Activated T-cell treated with anti-CD3 and anti-CD28 coated beads for 24 hours (primary cell): Measurements from ENCODE around the gene ALDH3A2.
"Not testable (repeated sequence)": the region's sequence is repeated elsewhere in the genome, so short reads cannot be mapped to it uniquely, and the experiment has no call there.

Experiments
- DNase-seq: peaks from one replicate; pipeline ENCODE4 v3.0.0-alpha.2; 2020; ENCODE audit warnings: low read depth

Gene ALDH3A2

GRCh38 chr17:19650826-19651225, 2.3 kb downstream of the ALDH3A2 start:
- no peak for DNase-seq

- DNase-seq, result no peak
Measured at GRCh38 chr17:19651451-19652238, 3.1 kb downstream of the ALDH3A2 start.

DNA sequence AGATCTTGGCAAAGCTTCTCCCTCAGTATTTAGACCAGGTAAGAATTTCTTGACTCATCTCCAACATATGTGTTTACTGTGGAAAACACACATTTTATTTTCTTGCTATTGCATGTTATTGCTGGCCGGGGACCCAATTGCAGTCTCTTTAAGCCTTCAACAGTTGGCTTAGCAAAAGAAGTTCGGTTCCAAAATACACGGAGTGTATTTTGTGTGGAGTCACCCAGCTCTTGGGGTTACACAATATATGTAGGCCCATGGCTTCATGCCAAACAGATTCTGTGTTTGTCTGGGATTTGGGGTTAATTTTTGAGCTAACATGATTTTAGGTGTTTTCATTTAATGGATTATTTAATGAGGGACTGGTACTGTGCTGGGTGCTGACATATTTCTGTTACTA, 4.0 kb downstream of the ALDH3A2 start:
- no peak for DNase-seq

GRCh38 chr17:19654342-19654886, 5.9 kb downstream of the ALDH3A2 start:
- DNase-seq, result no peak

DNA sequence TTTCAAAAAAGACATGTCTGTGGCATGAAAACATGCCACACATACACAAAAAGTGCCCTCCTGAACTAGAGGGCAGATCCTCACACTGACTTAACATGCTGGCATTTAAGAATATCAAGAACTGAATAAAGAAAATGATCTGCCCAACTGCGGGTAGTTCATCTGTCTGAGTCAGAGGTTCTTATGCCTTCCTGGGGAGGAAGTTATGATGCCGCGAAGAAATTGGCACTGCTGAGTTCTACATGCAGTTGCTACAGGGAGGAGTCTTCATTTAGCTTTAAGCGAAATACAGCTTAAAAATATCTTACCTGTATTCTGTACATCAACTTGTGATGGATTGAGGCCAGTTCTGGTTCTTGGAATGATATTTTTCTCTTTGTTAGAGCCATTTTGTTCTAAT, 6.3 kb downstream of the ALDH3A2 start:
- no peak for DNase-seq

DNA sequence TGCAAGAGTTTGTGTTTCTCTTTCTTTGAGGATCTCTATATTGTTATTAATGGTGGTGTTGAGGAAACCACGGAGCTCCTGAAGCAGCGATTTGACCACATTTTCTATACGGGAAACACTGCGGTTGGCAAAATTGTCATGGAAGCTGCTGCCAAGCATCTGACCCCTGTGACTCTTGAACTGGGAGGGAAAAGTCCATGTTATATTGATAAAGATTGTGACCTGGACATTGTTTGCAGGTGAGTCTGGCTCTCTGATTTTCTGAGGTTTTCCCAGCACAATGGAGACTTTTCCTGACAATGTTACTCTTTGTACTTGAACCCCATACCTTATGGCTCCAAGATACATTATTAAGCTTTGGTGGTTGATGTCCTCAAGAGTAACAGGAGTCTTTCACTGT, 7.8 kb downstream of the ALDH3A2 start:
- DNase-seq, result no peak

DNA sequence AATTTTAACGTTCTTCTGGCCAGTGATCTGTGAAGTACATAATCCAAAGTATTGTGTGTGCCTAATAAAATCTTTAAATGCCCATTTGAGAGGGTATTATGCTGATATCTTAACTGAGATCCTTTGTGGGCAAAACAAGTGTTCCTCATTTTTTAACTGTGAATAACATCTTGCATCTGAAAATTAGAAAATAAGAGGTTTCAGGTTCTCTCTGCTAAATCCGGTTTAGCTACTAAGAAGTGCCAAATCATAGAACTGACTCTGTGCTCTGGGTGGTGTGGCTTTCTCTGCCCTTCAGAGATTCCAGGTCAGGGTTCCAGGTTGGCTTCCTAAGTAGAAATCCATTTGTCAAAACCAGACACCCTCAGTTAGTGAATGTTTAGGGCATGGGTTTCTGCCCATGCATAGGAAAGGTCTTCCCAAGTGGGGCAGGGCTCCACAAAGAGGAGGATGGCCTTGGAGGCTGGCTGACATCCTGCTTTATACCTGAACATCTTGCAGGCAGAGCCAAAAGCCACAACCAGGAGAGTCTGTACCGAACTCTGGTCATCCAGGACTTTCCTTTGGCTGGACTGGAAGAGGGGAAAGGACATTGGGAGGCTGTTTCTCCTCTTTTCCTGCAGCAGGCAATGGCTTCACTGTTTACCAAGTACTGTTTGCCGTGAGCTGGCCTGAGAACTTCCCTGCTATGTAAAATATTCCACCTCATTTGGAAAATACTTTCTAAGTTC, 8.5 kb downstream of the ALDH3A2 start:
- DNase-seq, result no peak

- DNase-seq, result no peak
Measured at GRCh38 chr17:19659366-19660177, 11.0 kb downstream of the ALDH3A2 start.

DNA sequence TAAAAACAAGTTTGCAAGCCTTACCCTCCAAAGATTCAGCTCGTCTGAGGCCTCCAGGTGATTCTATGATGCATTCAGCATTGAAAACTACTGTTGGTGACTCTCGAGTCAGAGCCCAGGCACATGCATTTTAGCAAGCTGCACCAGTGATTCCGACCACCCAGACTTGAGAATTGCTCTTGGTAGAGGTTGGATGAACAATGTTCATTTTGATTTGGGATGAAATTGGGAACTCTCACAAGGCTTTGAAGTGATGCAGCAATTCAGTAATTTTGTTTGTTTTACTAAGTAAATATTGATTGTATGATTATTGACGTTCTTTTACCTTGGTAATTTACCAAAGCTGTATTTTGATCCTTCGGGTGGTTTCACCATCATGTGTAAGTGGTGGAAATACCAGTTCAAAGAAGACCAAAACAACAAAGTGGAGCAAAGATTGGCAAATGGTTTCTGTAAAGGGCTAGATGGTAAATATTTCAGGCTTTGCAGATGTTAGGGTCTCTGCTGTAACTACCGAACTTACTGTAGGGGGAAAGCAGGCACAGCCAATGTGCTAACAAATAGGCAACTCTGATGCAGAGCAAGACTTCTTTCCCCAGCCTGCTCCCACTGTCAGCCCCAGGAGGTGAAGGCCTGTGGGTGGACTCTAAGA, 11.8 kb downstream of the ALDH3A2 start:
- no peak for DNase-seq

GRCh38 chr17:19661121-19661520, 12.6 kb downstream of the ALDH3A2 start:
- no peak for DNase-seq

DNA sequence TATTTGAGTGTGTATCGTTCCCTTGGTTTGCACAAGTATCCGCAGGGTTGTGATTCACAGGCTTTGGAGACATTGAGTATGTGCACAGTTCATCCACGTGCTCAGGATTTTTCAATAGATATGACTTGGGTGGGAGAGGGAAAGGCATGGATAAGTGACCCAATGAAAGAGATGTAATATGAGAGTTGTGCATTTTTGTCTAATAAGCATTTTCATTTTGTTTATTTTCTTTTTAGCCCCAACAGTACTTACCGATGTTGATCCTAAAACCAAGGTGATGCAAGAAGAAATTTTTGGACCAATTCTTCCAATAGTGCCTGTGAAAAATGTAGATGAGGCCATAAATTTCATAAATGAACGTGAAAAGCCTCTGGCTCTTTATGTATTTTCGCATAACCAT, 14.5 kb downstream of the ALDH3A2 start:
- DNase-seq, result no peak

- DNase-seq, result no peak
Measured at GRCh38 chr17:19664136-19664820, 15.7 kb downstream of the ALDH3A2 start.

- no peak for DNase-seq
Measured at GRCh38 chr17:19664821-19665181, 16.2 kb downstream of the ALDH3A2 start.

DNA sequence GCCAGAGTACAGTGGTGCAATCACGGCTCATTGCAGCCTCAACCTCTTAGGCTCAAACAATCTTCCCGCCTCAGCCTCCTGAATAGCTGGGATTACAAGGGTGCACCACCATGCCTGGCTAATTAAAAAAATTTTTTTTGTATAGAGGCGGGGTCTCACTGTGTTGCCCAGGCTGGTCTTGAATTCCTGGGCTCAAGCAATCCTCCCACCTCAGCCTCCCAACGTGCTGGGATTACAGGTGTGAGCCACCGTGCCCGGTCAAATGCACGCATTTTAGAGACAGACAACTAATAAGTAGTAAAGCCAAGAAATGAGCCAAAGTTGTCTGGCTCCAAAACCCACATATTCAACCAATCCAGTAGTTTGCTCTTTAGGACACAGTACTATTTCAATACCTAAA, 21.1 kb downstream of the ALDH3A2 start:
- DNase-seq, result not testable (repeated sequence)

DNA sequence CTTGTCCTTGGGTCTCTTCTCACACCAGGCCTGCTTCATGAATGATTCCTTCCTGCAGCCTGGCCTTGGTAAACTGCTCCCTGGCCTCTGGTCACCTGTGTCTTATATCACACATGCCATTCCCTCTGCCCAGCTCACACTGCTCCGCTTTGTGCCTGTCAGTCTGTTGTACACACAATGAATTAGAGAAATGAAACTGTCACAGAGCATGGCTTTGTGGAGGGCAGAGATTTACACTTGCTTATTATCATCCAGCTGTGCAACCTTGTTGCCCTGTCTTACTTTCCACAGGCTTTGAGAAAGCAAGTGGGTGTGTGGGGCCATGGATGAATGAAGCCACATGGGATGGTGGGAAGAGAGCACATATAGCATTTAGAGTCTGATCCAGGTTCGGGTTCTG, 22.4 kb downstream of the ALDH3A2 start:
- no peak for DNase-seq

DNA sequence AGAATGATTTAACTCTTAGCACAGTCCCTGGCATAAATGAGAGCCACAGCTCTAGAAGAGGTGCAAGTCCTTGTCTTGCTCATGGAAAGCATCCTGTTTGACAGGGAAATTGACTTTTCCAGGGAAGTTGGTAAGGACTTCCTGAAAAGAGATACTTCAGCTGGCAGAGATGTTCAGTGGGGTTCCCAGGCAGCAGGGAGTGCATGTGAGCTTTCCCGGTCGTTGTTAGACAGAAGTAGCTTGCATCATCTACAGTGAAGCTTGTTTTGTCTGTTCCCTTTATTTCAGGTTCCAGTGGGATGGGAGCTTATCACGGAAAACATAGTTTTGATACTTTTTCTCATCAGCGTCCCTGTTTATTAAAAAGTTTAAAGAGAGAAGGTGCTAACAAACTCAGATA, 22.9 kb downstream of the ALDH3A2 start:
- DNase-seq, result no peak

DNA sequence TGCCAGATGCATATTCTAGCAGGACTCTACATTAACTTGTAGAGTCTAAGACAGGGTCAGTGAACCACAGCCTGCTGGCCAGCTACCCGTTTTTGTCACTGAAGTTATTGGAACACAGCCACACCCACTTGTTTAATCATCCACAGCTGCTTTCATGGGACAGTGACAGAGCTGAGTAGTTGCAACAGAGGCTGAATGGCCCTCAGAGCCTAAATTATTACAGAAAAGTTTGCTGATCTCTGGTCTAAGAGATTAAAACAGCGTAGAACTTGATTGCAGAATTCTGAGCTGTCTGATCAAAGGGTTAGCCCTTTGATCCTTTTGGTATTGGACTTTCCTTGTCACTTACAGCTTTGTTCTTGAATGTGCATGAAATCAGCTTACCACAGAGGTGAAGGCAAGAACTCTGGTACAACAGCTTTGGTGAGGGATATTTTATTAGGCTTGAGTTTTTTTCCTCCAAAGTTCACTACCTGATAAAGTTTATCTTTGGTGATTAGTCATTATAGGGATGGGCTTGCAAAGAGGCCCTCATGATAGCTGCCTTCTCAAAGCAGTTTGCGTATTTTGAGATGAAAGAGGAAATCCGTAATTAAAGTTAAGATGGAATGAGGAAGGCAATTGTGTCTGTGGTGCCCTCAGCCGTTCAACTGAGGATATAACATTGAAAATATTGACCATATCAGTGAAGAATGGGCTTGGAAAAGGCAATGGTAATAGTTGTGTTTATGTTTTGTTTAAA, 23.6 kb downstream of the ALDH3A2 start:
- no peak for DNase-seq

DNA sequence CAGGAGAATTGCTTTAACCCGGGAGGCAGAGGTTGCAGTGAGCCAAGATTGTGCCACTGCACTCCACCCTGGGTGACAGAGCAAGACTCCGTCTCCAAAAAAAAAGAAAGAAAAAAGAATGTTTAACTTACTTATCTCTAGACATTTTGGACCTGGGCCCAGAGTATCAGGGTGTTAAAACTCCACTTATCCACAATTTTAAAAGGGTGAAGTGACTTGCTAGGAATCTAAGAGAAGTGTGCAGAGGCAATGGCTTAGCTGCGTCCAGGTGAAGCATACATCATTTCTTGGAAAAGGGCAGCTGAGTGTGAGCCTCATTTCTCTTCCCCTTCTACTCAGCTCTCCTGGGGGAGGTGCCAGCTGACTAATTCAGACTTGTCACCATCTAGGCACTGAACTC, 25.1 kb downstream of the ALDH3A2 start:
- no peak for DNase-seq

DNA sequence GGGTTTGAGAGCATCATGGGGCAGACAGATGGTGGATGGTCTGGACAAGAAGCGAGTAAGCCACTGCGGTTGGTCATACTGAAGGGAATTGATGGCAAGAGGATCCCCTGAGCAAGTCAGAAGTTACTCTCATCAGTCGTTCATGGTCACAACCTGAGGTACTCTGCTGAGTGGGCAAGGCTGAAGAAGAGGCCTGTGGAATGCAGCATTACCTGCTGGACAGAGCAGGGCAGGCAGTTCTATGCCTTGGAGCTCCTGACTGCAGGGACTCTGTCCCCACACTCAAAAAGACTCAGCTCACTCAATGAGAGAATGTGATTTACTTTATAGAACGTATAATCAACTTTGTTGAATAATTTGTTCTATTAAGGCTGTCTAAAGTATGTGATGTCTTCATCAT, 28.3 kb downstream of the ALDH3A2 start:
- no peak for DNase-seq

- no peak for DNase-seq
Measured at GRCh38 chr17:19677736-19678379, 29.3 kb downstream of the ALDH3A2 start.
